ENCODE results near the gene NMNAT2.
"Not testable (repeated sequence)": the region's sequence is repeated elsewhere in the genome, so short reads cannot be mapped to it uniquely, and the experiment has no call there.

NMNAT2 gene

GRCh38 chr1:183416850-183417771 is 1.1 kb downstream of the NMNAT2 start:
- DNase-seq, result peak; percentile 6

GRCh38 chr1:183414365-183414764 is 3.8 kb downstream of the NMNAT2 start:
- DNase-seq, result no peak

GRCh38 chr1:183411091-183411490 is 7.1 kb downstream of the NMNAT2 start:
- DNase-seq, result no peak

GRCh38 chr1:183407961-183408360 is 10.2 kb downstream of the NMNAT2 start:
- no peak for DNase-seq

GRCh38 chr1:183407474-183407873 is 10.7 kb downstream of the NMNAT2 start:
- DNase-seq, result no peak

GRCh38 chr1:183404476-183404875 is 13.7 kb downstream of the NMNAT2 start:
- DNase-seq, result no peak

- no peak for DNase-seq
Measured at GRCh38 chr1:183403498-183403897, 14.7 kb downstream of the NMNAT2 start.

- not testable (repeated sequence) for DNase-seq
Measured at GRCh38 chr1:183401565-183401964, 16.6 kb downstream of the NMNAT2 start.

- no peak for DNase-seq
Measured at GRCh38 chr1:183394435-183394834, 23.7 kb downstream of the NMNAT2 start.

- DNase-seq, result no peak
Measured at GRCh38 chr1:183391863-183392262, 26.3 kb downstream of the NMNAT2 start.

GRCh38 chr1:183390561-183390960 is 27.6 kb downstream of the NMNAT2 start:
- no peak for DNase-seq

- no peak for DNase-seq
Measured at GRCh38 chr1:183388735-183389134, 29.4 kb downstream of the NMNAT2 start.

- no peak for DNase-seq
Measured at GRCh38 chr1:183385340-183386144, 32.6 kb downstream of the NMNAT2 start.

- DNase-seq, result no peak
Measured at GRCh38 chr1:183379951-183380350, 38.2 kb downstream of the NMNAT2 start.

GRCh38 chr1:183375381-183375780 is 42.8 kb downstream of the NMNAT2 start:
- DNase-seq, result no peak

- DNase-seq, result no peak
Measured at GRCh38 chr1:183374825-183375224, 43.4 kb downstream of the NMNAT2 start.

GRCh38 chr1:183372586-183373230 is 45.5 kb downstream of the NMNAT2 start:
- DNase-seq, result no peak

GRCh38 chr1:183370399-183371058 is 47.7 kb downstream of the NMNAT2 start:
- no peak for DNase-seq

GRCh38 chr1:183368213-183369108 is 49.7 kb downstream of the NMNAT2 start:
- no peak for DNase-seq

- DNase-seq, result no peak
Measured at GRCh38 chr1:183366116-183366515, 52.1 kb downstream of the NMNAT2 start.

- DNase-seq, result no peak
Measured at GRCh38 chr1:183365676-183366075, 52.5 kb downstream of the NMNAT2 start.

GRCh38 chr1:183365093-183365492 is 53.1 kb downstream of the NMNAT2 start:
- no peak for DNase-seq
